HG02970 (cell line): ENCODE measurements around the gene F8A2.
"Not testable (repeated sequence)": the region's sequence is repeated elsewhere in the genome, so short reads cannot be mapped to it uniquely, and the experiment has no call there.

Experiments used
- ATAC-seq: cut with Tn5 transposase; IDR thresholded peaks from one replicate; pipeline ENCODE4 v1.9.1; 2021; ENCODE audit warnings: mild to moderate bottlenecking, moderate library complexity, moderate number of reproducible peaks; ENCODE audit not compliant: unreplicated experiment, low FRiP score

The F8A2 gene

GRCh38 chrX:155381843-155382528, at the start of gene F8A2:
F8A2 (plus strand) TSS chrX:155382095; CDS start chrX:155382115, 20 bp downstream.
- ATAC-seq, result peak; percentile 61

- no peak for ATAC-seq
These were observed 48.3 kb upstream of the F8A2 start for GRCh38 chrX:155333544-155334100.

DNA sequence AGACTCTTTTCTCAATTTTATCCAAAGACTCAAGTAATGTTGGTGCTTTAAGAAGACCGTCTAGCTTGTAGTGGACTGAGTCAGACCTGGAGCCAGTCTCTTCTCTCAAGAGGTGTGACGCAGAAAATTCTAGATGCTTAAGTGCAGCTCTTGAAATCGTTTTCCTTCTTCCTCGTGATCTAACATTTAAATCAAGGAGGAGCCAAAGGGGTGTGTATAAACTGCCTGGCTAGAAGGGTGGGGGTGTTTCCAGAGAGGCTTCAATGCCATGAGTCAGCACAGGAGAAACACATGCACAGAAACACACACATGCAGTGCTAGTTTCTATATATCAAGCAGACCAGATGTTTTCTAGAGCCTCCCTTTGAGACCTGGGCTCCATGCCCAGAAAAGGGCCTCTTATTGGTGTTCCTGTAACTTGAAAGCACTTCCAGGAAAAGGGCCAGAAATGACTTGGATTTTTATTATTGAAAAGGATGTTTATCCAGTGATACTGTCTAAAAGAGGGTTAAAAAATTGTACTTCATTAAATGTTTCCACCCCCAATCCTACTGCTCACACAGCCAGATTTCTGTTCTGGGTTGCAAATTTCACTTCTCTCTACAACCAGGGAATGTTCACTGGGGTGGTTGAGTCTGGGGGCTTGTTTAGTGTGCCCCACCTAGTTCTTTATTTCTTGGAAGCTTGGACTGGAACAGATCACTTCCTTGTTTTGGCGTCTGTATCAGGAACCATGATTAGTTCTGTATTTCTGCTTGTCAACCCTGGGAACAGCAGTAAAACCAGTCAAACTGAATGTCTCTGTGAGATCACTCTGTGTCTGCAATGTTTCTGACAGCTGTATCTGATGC, 47.2 kb upstream of the F8A2 start, which contains the start of gene CLIC2:
Gene CLIC2 (minus strand): TSS at position 129 of the 851 bp plus-strand sequence. CDS start 187 bp downstream, outside the sequence.
- no peak for ATAC-seq

GRCh38 chrX:155335337-155335712, 46.6 kb upstream of the F8A2 start:
- ATAC-seq, result not testable (repeated sequence)

GRCh38 chrX:155345689-155346088, 36.2 kb upstream of the F8A2 start:
- ATAC-seq, result not testable (repeated sequence)

DNA sequence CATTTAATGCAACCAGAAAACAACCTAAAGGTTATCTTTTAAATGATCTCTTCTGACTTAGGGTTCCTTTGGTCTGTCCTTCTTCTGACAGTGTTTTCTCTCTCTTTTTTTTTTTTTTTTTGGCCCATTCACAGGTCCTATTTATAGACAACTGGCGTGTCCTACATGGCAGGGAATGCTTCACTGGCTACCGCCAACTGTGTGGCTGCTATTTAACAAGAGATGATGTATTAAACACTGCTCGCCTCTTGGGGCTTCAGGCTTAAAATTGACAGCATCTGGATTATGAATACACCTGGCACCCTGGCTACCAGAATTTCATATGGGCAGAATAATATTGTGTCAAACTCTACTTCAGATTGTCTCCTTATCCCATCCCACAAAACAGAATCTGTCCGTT, 32.4 kb upstream of the F8A2 start:
- not testable (repeated sequence) for ATAC-seq

GRCh38 chrX:155363712-155364111, 18.2 kb upstream of the F8A2 start:
- ATAC-seq, result not testable (repeated sequence)

DNA sequence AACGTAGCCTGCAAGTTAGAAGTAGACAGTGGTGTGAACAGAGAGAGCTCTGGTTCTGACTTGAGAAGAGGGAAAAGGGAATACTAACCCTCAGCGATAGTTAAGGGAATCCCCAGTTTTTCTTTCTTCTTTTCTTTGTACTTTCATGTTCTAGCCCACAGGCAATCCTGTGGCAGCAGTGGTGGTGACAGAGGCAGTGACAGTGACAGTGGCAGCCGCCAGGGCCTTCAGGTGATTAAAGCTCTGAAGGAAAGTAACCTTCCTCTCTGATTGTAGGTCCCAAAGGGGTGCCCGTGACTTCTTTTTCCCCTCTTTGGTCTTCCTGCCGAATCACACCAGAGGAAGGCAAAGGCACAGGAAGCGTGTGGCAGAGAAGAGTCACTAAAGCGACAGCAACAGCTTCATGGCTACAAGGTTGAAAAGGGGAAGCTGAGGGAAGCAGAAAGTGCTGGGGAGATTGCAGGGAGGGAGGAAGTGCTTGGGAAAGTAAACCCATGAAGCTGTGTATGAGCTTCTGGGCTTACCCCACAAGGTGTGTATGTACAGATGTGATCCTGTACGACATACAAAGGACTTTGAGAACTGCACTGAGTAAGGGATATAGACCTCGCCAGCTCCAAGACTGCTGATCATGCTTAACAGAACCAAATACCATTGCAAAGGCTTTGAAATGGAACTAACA, 8.0 kb upstream of the F8A2 start:
- ATAC-seq, result not testable (repeated sequence)

DNA sequence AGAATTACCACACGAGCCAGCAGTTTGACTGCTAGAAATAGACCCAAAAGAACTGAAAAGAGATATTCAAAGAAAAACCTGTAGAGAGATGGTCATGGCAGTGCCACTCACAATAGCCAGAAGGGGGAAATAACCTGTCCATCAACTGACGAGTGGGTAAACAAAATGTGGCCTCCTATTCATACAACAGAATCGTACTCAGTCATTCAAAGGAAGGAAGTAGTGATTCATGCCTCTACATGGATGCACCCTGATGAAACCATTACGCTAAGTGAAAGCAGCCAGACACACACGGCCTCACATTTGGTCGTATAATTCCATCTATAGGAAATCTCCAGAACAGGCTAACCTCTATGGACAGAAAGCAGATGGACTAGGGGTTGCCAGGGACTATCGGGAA, 2.1 kb upstream of the F8A2 start:
- ATAC-seq, result not testable (repeated sequence)

DNA sequence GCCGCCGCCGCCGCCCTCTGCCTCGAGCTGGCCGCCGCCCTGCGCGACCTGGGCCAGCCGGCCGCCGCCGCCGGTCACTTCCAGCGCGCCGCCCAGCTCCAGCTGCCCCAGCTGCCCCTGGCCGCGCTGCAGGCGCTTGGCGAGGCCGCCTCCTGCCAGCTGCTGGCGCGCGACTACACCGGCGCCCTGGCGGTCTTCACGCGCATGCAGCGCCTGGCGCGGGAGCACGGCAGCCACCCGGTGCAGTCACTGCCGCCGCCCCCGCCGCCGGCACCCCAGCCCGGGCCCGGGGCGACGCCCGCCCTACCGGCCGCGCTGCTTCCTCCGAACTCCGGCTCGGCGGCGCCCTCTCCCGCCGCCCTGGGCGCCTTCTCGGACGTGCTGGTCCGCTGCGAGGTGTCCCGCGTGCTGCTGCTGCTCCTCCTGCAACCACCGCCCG, 653 bp downstream of the F8A2 start:
- peak; percentile 43 for ATAC-seq

DNA sequence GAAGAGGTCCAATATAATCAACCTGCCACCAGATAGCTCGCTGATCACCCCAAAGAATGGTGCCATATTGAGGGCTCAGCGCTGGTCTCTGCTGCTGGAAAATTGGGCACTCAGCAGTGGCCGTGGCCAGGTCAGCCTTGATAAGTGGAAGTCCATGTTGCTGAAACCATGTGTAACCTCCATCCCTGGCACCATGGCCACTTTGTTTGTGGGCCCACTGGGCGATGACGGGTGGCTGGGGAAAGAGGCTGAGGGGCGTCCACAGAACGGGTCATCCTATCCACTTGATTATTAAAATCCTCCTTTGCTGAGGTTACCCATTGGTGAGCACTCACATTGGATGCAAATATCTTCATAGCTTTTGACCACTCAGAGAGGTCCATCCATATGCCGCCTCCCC, 7.7 kb downstream of the F8A2 start:
- ATAC-seq, result no peak

DNA sequence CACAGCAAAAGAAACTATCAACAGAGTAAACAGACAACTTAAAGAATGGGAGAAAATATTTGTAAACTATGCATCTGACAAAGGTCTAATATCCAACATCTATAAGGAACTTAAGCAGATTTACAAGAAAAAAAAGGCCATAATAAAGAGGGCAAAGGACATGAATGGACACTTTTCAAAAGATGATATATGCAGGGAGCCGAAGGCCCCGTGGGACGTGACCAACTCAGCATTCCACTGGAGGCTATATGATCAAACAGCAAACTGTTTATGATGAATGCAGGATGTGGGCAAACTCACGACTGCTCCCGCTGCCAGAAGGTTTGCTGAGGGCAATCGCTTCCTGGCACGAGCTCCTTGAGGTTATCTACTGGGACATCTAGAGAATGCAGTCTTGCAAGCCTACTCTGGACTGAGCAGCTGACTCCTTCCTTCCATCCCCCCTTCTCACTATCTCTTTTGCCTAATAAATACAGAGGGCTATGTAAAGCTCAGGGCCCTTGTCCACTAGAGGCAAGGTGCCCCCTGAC, 12.9 kb downstream of the F8A2 start:
- ATAC-seq, result not testable (repeated sequence)

DNA sequence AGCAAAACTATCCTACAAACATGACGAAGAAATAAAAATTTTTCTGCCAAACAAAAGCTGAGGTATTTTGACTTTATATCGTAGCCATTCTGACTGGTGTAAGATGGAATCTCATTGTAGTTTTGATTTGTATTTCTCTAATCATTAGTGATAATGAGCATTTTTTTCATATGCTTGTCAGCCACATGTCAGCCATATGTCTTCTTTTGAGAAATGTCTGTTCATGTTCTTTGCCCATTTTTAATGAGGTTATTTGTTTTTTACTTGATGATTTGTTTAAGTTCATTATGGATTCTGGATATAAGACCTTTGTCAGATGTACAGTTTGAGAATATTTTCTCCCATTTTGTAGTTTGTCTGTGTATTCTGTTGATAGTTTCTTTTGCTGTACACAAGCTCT, 24.5 kb downstream of the F8A2 start:
- no peak for ATAC-seq

GRCh38 chrX:155417769-155418168, 35.9 kb downstream of the F8A2 start:
- no peak for ATAC-seq
